Stomach (tissue), 4 donors: ENCODE results near the gene TAS2R60.
"Not testable (repeated sequence)": the region's sequence is repeated elsewhere in the genome, so short reads cannot be mapped to it uniquely, and the experiment has no call there.

Source experiments
- EP300 ChIP-seq: sonication (generic); formaldehyde crosslinking; IDR thresholded peaks from one replicate; pipeline ENCODE4 v1.6.1; 2017; ENCODE audit warnings: antibody characterized with exemption
- POLR2A ChIP-seq, 4 donors: fragments of 450-650 bp; IDR thresholded peaks; one replicate each; pipeline ENCODE4 v1.6.1; 2016; ENCODE audit warnings: antibody characterized with exemption in 4 of 4, control low read depth in 2 of 4, mild to moderate bottlenecking in 1 of 4, moderate library complexity in 1 of 4
- POLR2AphosphoS5 ChIP-seq, 3 donors: sonication (generic); formaldehyde crosslinking; IDR thresholded peaks; one replicate each; pipeline ENCODE4 v1.6.1; 2016; ENCODE audit warnings: antibody characterized with exemption in 3 of 3
- TF ChIP-seq, protein P1 (sequence below), 7 experiments: fragments of 450-650 bp in 4 of 7; fragments of 200-600 bp in 3 of 7; sonication (generic) in 3 of 7; IDR thresholded peaks; one replicate each; pipeline ENCODE4 v1.5.1; 2016 to 2019; ENCODE audit warnings: antibody characterized with exemption in 7 of 7, control low read depth in 2 of 7, mild to moderate bottlenecking in 1 of 7

DNA sequence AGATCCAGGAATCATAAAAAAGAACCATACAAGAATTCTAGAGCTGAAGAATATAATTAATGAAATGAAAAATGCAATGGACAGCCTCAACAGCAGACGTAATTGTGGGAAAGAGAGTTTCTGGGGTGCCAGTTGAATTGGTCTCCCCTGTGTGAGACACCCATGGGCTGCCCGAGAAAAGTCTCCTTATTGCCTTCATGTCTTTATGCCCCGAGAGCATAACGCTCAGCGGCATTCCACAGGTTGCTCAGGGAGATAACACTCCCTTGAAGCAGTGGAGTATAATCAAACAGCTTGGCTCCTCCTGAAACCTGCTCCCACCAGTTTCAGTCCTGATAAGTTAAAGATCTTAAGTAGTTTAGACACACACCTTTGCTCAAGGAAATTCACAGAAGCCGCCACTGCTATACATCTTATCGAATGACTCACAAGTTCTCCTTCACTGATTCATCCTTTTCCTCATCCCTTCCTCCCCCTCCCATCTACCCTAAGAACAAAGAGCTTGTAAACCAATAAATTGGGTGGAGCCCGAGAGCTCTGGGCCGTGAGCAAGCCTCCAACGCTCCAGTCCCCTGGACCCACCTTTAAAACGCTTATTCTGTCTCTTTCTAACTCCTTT, 28.9 kb downstream of the TAS2R60 start:
- peak in 1 of 3 donors; percentile 5 for TF ChIP-seq POLR2AphosphoS5 (IDR thresholded peaks at IDR 0.05)
- TF ChIP-seq POLR2A (IDR thresholded peaks at IDR 0.05); EP300: not testable (repeated sequence)
- TF ChIP-seq, protein P1, sequence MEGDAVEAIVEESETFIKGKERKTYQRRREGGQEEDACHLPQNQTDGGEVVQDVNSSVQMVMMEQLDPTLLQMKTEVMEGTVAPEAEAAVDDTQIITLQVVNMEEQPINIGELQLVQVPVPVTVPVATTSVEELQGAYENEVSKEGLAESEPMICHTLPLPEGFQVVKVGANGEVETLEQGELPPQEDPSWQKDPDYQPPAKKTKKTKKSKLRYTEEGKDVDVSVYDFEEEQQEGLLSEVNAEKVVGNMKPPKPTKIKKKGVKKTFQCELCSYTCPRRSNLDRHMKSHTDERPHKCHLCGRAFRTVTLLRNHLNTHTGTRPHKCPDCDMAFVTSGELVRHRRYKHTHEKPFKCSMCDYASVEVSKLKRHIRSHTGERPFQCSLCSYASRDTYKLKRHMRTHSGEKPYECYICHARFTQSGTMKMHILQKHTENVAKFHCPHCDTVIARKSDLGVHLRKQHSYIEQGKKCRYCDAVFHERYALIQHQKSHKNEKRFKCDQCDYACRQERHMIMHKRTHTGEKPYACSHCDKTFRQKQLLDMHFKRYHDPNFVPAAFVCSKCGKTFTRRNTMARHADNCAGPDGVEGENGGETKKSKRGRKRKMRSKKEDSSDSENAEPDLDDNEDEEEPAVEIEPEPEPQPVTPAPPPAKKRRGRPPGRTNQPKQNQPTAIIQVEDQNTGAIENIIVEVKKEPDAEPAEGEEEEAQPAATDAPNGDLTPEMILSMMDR (IDR thresholded peaks at IDR 0.05) = not testable (repeated sequence)
